Measurements from ENCODE around the gene PRPF8.

Gene PRPF8

DNA sequence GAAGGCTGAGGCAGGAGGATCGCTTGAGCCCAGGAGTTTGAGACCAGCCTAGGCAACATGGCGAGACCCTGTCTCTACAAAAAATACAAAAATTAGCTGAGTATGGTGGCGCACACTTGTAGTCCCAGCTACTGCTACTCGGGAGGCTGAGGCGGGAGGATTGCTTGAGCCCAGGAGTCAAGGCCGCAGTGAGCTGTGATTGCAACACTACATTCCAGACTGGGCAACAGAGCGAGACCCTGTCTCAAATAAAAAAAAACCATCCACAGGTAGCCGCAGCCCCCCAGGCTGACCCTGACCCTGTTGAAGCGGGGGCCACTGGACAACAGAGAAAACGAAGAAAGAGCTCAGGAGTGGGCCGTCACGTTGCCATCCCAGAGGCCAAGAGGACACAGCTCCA is 60.0 kb downstream of the PRPF8 start:
- no peak for DNase-seq

DNA sequence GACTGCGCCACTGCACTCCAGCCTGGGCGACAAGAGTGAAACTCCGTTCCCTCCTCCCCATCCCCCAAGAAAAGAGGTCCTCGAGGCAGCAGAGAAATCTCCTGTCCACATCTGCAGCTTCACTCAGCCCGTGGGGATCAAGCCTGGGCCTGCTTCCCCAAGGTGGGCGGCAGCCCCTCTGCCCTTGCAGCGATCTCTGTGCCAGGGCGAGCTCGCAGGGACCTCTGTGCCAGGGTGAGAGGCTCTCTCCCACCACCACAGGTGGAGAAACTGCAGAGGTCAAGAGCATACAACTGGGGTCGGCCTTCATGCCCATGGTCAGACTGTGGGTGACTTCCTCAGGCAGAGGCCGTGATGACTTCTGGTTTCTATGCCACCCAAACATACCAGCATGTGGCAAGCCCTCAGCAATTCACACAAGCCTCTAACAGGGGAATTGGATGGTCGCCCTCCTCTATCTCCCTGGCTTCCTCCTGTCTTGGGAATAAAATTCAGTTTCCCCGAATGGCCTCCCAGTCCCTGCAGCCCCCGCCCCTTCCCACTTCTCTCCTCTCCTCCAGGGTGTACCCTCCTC is 61.5 kb downstream of the PRPF8 start:
- no peak for DNase-seq

- no peak for DNase-seq
Measured at GRCh38 chr17:1621273-1621954, 63.3 kb downstream of the PRPF8 start.

- no peak for DNase-seq
Measured at GRCh38 chr17:1620486-1620885, 64.2 kb downstream of the PRPF8 start.

- DNase-seq, result no peak
Measured at GRCh38 chr17:1617620-1618174, 67.0 kb downstream of the PRPF8 start.

DNA sequence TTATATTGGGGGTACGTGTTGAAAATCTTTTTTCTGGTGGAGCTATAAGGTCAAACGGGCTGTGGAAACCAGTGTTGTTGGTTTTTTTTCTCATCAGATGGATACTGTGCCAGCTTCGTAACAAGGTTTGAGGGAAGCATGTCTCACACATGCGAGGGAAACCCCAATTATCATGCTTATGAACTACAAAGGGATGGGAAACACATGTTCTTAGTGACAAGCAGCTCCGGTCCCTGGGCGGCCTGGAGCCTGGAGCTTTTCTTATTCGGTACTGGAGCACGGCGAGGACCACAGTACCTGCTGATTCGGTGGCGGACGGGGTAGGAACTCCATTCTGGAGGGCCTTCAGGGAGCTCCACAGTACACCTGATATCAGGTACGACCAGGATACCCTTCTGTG is 68.6 kb downstream of the PRPF8 start:
- no peak for DNase-seq

DNA sequence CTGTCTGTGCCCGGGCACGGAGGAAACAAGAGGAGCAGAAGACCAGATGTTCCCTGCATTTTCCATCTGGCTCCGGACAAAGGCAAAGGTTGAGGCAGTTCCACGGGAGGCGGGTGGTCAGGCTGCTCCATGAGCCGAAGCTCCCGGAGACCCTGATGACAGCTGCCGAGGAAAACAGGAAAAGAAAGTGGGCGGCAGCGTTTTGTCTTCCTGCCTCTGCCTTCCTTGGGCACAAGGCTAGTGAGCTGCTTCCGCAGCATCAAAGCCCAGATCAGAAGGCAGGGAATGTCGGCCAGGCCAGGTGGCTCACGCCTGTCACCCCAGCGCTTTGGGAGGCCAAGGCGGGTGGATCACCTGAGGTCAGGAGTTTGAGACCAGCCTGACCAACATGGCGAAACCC is 72.3 kb downstream of the PRPF8 start:
- no peak for DNase-seq

DNA sequence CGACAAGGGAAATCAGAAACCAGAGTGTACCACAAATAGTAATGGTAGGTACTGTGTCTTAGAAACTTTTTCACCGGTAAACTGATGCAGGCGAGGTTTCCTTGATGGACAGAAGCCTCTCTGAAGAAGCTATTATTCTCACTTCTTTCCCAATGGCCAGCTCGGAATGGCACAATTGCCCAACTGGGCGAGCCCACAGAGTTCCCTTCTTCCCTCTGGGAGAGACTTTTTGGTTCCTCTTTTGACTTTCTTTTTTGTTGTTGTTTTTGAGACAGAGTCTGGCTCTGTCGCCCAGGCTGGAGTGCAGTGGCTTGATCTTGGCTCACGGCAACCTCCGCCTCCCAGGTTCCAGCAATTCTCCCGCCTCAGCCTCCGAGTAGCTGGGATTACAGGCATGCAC is 73.0 kb downstream of the PRPF8 start:
- DNase-seq, result no peak

GRCh38 chr17:1608676-1609075 is 76.0 kb downstream of the PRPF8 start:
- DNase-seq, result no peak

DNA sequence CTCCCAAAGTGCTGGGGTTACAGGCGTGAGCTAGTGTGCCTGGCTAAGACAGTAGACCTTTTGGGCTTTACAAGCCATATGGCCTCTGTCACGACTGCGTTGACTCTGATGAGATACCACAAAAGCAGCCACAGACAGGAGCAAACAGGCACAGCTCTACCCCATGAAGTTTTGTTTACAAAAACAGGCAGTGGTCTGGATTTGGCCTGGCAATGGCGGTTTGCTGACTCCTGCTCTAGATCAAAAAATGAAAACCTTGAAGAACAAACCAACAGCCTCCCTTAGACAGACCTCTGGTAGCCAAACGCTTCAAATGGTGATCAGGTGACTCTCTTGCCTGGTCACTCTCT is 76.7 kb downstream of the PRPF8 start:
- no peak for DNase-seq

DNA sequence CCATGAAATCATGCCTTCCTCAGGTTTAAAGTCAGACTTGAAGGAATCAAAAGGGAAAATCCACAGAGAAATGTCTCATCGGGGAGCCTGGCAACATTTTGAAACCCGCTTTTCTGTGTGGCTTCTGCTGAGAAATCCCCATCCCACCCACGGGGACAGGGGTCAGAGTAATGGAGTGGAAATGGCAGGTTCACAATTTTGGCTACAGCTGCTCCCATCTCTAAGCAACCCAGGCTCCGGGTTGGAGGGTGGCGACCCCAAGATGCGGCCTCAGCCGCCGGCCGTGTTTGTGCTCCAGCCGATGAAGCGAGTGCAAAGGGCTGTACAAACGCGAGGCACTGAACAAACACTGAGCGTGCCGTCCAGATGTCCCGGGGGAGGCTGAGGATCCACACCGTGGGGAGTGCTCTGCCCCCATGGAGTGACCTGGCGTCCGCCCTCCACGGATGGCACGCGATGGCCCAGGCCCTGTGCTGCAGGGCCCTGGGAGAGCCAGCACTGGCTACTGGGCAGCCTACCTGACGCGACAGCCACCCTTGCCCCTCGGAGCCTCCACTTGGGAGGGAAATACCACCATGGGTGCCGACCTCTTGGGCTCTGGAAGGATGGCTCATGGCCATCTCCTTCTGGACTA is 78.2 kb downstream of the PRPF8 start:
- DNase-seq, result no peak

GRCh38 chr17:1605681-1606351 is 78.9 kb downstream of the PRPF8 start:
- DNase-seq, result no peak

DNA sequence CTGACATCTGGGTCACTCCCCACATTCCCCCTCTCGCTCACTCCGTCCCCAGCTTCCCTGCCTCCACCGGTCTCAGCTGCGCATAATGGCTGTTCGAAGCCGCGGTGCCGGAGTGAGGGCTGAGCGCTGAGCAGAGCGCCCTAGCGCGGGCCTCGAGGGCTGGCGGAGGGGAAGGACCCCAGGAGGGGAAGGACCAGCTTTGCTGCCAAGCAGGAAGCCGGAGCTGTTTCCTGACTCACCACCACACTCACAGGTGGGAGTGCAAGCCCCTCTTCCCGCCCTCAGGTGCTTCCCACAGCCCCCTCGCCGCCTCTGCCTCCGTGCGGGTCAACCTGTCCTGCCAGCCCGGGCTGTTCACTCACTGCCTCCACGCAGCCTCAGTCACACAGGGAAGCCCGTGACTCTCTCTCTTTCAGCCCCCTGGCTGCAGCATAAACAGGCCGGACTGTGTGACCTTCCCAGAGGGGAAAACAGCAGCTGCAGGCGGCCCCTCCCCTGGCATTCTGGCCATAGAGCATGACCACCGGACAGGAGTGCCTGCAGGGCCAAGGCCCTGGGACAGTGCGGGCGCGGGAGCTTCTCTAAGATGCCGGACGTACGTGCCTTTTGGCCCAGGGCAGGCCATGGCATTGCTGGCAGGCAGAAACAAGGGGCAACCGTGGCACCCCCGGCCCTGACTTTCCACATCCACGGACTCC is 79.7 kb downstream of the PRPF8 start:
- DNase-seq, result no peak

DNA sequence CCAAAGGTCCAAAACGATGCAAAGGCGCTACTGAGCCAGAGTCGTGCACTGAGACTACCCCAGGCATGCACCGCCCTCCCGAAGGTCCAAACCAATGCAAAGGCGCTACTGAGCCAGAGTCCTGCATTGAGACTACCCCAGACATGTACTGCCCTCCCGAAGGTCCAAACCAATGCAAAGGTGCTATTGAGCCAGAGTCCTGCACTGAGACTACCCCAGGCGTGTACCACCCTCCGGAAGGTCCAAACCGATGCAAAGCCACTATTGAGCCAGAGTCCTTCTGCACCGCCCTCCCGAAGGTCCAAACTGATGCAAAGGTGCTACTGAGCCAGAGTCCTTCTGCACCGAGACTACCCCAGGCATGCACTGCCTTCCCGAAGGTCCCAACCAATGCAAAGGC is 83.1 kb downstream of the PRPF8 start:
- DNase-seq, result no peak
